GM18868 (cell line): ENCODE results near the gene FAM120A.
"Not testable (repeated sequence)": the region's sequence is repeated elsewhere in the genome, so short reads cannot be mapped to it uniquely, and the experiment has no call there.

Experiments used
- ATAC-seq: cut with Tn5 transposase; IDR thresholded peaks from one replicate; pipeline ENCODE4 v1.9.1; 2021; ENCODE audit warnings: mild to moderate bottlenecking, moderate library complexity; ENCODE audit not compliant: unreplicated experiment

The FAM120A gene

DNA sequence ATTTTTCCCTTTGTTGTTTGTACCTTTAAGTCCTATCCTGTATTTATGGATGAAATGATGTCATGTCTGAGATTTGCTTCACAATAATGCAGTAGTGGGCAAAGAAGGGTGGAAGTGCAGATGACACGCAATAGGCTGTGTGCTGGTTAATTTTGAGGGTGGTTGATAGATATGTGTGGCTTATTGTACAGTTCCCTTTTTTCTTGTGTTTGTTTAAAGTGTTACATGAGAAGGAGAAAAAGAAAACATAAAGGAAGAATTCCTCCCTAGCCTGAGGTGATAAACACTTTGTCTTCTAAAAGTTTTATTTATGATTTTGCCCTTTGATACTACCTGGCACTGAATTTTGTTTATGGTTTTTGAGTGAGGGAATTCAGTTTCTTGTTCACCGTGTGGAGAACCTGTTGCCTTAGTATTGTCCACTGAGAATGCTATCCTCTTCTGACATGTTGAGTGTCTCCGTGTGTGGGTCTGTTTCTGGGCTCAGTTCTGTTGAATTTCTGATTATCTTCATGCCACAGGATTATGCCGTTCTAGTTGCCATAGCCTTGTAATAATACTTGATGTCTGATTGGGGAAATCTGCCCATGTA, 54.2 kb downstream of the FAM120A start:
- no peak for ATAC-seq

DNA sequence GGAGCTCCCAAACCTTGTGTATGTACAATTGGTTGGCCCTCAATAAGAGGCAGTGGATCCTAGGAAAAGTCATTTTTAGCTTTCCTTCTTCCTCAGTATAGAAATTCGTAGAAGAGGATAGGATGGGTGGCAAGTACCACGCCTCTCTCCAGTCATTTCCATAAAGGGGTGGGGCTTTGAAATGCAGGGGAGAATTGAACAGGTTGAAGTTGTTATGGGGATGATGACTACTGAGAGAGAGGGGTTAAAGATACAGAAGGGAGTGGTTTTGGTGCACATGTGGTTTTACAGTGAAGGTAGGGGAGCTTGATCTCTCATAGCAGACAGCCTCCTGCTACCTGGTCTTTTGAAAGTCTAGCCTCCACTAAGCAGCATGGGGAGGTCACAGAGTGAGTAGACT, 56.3 kb downstream of the FAM120A start:
- no peak for ATAC-seq

DNA sequence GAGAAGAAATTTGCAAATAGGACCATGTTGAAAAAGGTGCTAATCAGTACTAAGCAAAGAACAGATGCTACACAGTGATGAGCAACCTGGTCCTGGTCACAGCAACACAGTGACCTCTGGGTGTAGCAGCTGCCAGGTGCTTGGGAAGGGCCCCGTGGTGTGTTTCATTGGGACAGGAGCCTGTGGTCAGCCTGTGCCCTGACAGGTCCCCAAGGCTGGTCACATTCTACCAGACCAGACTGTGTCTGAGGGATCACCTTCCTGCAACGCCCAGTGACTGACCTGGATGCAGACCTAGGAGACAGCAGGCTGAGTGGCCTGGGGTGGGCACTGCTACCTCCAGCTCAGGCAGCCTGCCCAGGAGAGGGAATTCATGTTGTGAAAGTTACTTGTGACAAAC, 56.7 kb downstream of the FAM120A start:
- no peak for ATAC-seq

DNA sequence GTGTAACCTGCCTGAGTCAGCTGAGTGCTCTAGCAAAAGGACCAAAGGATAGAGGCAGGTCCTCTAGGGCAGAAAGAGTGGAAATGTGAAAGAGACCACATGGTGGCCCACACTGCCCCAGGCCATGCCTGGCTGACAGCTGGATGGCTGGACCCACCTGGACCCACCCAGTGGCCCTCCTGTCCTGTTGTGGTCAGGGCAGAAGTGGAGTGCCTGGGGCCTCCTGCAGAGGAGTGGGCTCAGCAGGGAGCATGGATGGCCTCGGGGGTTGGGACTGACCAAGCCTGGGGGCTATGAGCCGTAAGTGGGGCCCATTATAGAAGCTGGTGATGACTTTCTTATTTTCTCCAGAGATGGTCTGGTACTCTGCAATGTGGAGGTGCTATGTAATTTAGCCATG, 57.6 kb downstream of the FAM120A start:
- no peak for ATAC-seq

DNA sequence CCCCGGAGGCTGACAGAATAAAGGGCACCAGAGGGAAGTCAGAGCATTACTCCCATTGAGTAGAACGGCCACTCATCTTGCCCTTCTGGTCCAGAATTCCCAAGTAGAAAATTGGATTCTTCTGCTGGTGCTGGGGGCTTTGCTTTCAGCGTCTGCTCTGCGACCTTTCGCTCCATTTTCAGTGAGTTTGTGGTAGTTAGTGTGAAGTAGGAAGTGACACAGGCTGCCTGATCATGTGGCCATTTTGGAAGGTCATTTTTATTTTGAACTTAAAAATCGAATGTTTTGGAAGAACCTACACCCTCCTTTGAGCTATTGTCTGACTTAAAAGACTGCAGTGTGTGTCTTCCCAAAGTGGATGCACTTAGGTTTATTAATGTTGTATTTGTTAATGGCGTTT, 58.6 kb downstream of the FAM120A start:
- ATAC-seq: no peak

DNA sequence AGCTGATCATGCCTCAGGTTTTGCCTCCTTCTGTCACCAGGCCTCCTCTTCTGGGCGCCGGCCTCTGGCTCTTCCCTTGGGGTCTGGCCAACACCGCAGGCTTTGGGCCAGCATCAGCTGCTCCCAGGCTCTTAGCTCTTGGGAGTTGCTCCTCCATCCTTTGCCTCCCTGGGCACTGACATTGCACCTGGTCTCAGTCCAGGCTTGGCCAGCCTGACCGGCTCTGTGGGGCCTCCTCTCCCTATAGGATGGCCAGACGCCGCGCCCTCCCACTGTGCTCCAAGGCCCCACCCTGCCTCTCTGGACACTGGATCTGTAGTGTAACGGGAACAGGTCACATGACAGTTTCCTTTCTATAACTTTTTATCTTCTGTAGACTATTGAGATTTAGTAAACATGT, 59.7 kb downstream of the FAM120A start:
- ATAC-seq: not testable (repeated sequence)

DNA sequence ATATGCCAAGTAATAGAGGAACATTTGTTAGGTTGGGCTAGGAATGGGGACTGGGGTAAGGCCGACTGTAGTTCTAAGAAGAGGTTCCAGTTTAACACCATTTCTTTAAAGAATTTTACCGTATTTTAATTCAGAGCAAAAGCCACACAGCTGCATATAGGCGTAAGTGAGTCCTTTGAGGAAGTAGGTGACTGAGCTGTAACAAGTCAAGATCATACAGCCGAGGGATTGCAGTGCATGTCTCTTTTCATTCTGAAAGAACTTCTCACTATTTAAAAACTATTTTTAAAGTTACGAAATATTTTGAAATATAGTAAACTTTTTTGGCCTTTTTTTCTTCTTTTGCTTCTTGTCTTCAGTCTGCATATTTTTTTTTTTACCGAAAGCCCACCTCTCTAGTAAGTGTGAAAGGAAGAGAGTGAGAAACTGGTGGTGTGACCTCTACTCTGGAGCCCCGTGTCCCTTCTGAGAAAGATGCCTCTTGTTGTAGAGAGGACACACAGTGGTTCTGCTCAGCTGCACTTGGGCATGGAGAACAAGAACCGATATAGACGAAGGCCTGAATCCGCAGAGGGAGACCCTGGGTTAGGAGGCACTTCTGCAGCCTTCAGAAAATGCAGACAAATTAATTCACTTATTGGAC, 60.8 kb downstream of the FAM120A start:
- not testable (repeated sequence) for ATAC-seq

DNA sequence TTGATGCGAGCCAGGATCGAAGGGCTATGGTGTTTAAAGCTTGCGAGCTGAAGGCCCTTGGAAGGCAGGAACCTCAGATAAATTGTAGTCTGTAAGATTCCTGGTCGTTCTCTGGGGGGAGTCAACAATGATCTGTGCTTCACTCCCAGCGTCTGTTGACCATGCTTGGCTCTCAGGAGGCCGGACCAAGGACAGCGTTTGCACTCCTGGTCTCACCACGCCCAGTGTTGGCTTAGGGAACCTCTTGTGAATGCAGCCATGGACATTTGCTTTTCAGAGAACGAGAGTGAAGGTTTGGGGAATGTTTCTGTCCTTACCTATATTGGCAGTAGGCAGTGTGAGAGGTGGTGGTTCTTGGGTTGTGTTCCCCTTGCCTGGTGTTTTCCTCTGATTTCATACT, 62.1 kb downstream of the FAM120A start:
- no peak for ATAC-seq

DNA sequence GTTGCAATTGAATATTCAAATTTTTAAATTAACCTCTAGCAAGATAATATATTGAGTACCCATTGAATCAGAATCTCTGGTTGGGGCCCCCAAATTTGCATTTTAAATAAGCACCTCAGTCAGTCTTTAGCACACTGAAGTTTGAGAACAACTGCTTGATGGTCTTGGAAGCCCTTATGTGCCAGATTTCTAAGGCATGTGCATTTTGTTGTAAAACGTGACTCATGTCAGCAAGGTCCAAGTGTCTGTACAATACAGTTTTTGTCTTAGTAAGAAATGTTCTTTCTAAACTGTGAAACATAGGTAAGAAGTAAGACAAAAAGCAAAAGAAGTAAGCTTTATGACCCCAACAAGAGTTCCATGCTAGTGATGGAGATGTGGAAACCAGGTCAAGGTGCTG, 65.8 kb downstream of the FAM120A start:
- no peak for ATAC-seq

DNA sequence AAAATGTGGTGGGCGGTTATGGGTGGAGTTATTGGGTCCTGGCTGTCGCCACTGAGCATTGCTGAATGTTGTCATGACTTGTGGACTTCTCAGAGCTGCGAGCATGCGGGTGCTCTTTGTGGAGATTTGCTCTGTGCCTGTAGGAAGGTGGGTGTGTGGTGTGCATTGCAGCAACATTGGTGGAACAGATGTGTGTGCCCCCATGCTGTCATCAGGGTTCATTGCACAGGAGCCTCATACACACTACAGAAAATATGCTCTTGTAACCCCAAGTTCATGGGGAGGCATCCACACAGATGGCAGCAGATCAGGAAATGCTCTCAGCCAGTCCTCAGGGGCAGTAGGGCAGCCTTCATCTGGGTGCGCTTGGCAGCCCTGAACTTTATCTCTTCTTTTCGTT, 69.0 kb downstream of the FAM120A start:
- no peak for ATAC-seq

DNA sequence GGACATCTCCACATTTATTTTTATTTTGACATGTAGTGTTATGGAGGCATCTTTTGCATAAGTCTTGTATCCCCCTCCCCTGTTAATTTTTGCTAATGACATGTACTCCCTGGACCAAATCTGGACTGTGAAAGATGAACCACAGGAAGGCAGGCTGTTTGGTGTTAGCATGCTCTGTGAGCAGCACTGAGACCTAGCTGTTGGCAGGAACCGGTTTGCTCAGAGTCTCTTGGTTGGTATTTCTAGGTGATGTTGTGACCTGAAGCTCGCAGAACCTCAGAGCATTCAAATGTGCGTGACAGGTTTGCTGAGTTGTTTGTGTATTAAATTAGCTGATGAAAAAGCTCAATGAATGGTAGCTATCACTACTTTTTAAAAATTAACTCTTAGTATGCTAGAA, 71.3 kb downstream of the FAM120A start:
- no peak for ATAC-seq

DNA sequence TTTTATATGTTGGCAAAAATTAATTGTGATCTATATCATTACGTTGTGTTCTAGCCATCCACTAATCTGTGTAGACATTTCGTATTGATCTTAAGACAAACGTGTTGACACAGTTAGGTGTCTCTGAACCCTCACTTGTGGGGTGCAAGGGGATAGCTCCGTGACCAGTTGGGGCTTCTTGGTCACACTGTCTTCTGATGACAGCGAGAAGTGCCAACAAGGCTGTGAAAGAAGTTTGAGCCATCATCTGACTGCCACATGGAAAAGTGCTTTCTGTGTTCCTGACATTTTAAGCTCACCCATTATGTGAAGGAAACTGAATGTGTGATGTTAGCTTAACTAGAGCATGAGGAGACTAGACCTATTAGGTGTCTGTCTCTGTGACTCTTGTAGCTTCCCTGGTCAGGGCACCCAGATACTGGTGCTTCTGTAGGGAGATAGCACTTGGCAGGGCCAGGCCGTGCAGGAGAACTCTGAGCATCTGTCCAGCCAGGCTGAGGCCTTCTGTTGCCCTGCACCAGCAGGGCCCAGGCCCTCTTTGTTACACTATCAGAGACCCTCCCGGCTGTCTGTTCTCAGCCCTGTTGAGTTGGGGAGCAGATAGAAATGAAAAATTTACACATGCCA, 72.1 kb downstream of the FAM120A start:
- ATAC-seq: no peak

DNA sequence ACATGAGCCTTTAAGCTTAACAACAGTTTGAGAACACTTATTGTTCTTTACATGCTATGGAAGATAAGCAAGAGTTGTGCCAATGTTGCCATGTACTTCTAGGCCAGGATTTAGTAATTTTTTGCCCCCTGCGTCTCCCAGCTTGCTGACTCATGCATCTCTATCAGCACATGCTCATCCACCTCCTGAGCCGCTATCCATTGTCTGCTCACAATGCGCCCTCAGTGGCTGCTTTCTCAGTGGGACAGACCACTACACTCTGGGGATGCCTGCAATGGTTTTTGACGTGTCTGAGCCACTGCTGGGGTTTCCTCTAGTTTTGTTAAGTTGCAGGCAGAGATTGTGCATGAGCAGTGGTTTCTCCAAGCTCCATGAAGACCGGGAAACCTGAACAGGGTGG, 74.0 kb downstream of the FAM120A start:
- ATAC-seq: no peak

DNA sequence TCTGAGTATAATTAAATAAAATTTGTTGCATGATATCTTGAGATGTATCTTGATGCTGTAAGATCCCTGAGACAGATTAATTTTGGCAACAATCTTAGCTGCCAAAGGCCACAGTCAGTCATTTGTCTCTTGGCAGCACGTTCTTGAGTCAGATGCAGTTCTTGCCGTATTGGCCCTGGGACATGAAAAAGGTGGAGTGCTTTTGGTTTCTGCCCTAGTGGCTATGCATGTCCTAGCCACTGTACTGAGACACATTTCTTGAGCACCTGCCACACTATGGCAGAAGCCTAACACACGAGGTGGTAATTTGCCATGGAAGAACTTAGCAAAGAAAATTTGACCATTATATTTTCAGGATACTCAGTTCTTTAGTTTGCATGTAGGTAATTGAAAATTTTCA, 79.9 kb downstream of the FAM120A start:
- no peak for ATAC-seq

DNA sequence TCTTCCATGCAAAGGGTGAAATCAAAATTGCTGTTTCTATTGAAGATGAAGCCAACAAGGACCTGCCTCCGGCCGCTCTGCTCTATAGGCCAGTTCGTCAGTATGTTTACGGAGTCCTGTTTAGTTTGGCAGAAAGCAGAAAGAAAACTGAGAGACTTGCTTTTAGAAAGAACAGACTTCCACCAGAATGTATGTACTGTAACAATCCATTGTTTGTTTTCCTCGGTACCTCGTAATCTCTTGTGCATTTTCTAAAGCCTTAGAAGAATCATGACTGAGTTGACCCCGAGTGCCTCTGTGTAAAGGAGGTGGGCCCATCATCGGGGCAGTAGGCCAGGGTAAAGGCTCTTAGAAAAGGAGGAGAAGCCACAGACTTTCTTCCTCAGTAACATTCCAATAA, 80.7 kb downstream of the FAM120A start:
- ATAC-seq: no peak

DNA sequence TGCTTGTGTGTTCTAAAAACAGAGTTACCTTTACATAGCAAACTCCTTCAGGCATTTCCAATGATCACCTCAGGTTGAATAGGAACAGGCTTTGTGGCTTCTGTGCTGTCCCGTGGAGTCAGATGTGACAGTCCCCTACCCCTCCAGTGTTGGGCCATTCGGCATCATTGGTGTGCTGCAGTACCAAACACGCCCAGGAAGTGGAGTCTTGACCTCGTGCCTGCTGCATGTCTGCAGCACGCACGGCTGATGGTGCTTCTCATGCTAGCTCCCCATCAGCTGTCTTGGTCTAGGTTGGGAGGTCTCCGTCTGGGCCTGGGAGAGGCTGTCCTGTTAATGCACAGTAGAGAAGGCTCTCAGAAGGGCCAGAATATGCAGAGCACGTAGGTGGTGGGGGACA, 82.4 kb downstream of the FAM120A start:
- no peak for ATAC-seq

DNA sequence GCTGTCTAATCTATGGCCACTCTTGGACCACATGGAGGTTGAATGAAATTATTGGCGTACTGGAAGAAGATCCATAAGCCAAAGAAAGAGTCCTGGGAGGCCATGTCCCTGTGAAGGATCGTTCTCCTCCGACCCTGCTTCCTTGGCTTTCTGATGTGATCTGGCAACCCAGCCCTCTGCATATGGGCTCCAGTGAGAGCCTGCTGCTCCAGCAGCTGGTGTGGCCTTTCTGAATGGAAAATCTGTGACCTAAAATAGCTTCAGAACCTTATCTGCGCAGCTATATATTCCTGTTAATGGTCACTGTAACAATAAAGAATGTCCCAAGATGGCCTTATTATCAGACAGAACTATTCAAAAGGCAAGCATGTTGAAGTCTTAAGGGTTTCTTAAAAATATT, 84.7 kb downstream of the FAM120A start:
- ATAC-seq: no peak

DNA sequence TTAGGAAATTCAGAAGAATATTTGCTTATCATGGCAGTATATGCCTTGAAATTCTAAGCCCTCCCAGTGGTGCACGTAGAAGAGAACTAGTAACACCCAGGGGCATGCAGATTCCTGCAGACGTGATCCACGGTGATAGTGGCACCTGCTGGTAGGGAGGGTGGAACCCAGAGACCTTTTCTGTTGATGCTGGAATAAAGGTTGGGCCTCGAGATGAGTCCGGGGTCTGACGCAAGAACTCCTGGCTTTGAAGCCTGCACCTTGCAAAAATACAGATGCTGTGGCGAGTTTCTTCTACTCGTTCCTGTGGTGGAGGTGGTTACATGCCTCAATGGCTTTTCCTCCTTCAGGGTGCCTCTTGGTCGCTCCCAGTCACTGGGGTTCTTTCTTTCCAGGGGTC, 85.4 kb downstream of the FAM120A start:
- ATAC-seq: no peak

DNA sequence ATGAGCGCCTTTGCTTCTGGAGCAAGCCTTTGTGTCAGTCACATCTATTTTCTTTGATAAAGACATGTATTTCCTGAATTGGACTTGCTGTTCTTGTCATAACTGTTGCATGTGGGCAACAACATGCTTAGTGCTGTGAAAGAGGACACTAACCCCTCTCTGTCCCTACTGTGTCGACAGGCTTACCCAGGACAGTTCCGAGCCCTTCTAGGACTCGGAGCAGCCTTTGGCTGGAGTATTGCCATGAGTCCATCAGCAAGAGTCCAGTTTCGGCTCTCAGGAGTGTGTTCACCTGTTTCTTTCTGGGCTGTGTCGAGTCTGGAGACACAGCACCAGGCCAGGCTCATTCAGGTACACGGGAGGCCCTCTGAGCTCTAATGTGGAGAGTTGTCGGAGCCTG, 88.8 kb downstream of the FAM120A start:
- ATAC-seq: no peak

DNA sequence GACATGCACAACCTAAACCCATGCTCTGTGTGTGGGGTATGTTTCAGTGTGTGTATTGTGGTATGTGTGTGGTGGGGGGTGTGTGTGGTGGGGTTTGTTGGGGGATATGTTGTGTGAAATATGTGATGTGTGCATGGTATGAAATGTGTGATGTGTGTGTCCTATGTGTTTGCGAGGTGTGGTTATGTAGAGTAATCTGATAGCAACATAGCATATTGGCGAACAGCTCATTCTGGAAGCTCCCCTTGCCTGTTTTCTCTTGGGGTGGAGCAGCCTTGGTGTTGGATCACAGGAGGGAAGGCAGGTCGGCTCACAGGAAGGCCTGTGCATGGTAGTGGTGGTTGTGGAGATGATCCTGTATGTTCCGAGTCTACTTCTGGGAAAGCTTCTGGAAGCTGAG, 89.5 kb downstream of the FAM120A start:
- ATAC-seq: no peak

DNA sequence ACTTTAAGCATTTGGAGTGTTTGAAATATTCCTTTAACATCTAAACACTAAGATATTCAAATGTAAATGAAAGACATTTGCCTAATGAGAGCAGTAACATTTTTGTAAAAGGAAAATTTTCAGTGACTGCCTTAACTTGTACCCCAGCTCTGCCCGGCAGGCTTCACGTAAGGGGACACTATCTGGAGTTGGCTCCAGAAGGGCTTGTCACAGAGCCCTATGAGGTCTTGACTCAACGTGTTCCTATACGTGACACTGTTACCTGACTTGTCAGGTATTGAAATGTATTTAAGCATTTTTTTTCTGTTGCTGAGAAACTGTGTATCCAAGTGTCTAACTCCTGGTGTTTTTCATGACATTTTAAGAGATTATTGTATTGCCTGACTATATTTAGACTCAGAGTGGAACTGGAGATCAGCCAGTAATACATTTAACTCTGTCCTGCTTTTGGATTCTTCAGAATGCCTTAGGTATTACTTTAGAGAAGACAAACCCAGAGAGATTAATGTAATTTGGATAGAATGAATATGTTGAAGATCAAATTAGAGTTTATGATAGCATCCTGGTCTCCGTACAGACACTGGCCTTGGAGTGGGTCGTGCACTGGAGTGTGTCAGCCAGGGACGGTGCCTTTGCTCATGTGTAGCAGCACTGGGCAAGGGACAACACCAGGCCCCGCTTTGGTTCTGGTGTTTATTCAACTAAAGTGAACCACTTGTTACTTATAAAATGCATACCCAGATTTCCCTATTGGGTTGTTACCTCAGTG, 90.3 kb downstream of the FAM120A start:
- no peak for ATAC-seq

DNA sequence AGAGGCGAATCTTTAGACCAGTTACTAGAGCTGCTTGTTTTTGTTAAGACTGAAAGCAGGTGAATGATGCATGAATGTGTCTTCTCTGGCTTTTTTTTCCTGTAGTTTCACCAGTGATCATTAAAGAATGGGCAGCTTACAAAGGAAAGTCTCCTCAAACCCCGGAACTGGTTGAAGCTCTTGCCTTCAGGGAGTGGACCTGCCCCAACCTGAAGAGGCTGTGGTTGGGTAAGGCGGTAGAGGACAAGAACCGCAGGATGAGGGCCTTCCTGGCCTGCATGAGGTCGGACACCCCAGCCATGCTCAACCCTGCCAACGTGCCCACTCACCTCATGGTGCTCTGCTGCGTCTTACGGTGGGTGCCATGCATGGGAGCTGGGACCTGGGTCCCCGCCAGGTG, 91.6 kb downstream of the FAM120A start:
- ATAC-seq: no peak
